ENCODE measurements around the gene SYT14. TPM values are rescaled to one million over a fixed set of nuclear protein-coding genes. Genes with fewer than 3 reads are reported as not detected.

Gene SYT14
- total and polyA plus RNA-seq, 2 of the 4 experiments (the other 2 are of a cell fraction): 0.14 to 1.3 TPM

GRCh38 chr1:210123924-210124589 lies 186.0 kb downstream of the SYT14 start:
- CTCF ChIA-PET: interaction anchor here (0.6 to 1.2 kb wide), 2 partner anchors 13 to 14 kb away, joined by 3 read pairs; no protein-coding TSS in a partner anchor
- no peak overlapping the region for H4K5ac ChIP-seq (ENCODE audit: low read depth, low read length)

More at GRCh38 chr1:210123924-210124589, 186.0 kb downstream of the SYT14 start:
- no peak overlapping the region for H2AK5ac ChIP-seq (ENCODE audit: low read depth, low read length)
- dilution Hi-C loops (cut with HindIII; ENCODE audit: low sequenced_read_pairs, unreplicated experiment): no loop called here
- ATAC-seq (ENCODE audit: low read depth): no peak
- H2BK15ac ChIP-seq (ENCODE audit: low read depth, low read length): no peak overlapping the region
- no peak overlapping the region for H4K91ac ChIP-seq (ENCODE audit: insufficient read depth, low read depth, low read length)
- H3K23ac ChIP-seq (ENCODE audit: low read depth, low read length): no peak overlapping the region
- BruUV-seq (replicated peaks): no TSS peak
- H2AK9ac ChIP-seq (replicated peaks; ENCODE audit: low read depth, low read length, poor library complexity): no peak overlapping the region
- no peak overlapping the region for H2AFZ ChIP-seq (replicated peaks; ENCODE audit: low read length, poor library complexity)
- H3K4ac ChIP-seq (ENCODE audit: low read depth, low read length): no peak overlapping the region
- H3K27me3 ChIP-seq (ENCODE audit: control insufficient read depth, insufficient read depth, low read length): no peaks in the 10 kb centered on the region
- H3K9ac ChIP-seq (ENCODE audit: low read depth, low read length): no peak overlapping the region
- DNase-seq: peak; percentile 48
- H3K18ac ChIP-seq (ENCODE audit: low read depth, low read length): no peak overlapping the region
- H2BK120ac ChIP-seq (ENCODE audit: low read depth, low read length): no peak overlapping the region
- H2BK20ac ChIP-seq (ENCODE audit: low read depth, low read length): no peak overlapping the region
- in situ Hi-C loops (cut with MboI; ENCODE audit: low sequenced_read_pairs): no loop called here
- intact Hi-C loops (cut with micrococcal nuclease): no loop called here
- TF ChIP-seq MAFK (IDR thresholded peaks at IDR 0.05; ENCODE audit: low read depth, low read length): no peak
- no peak overlapping the region for H3K56ac ChIP-seq (ENCODE audit: extremely low read depth, insufficient read depth, low read length)
- H3K9me3 ChIP-seq (ENCODE audit: control insufficient read depth, insufficient read depth, low read length): no peaks in the 10 kb centered on the region
- H3K9me1 ChIP-seq (ENCODE audit: insufficient read depth, low read length): no peaks in the 10 kb centered on the region
- POLR2A ChIA-PET (ENCODE audit: unreplicated experiment): no interaction called here
- no peak overlapping the region for H3K14ac ChIP-seq (replicated peaks; ENCODE audit: low read depth, low read length)
- no peaks in the 10 kb centered on the region for H4K20me1 ChIP-seq (ENCODE audit: insufficient read depth, low read length)
- no peak overlapping the region for H3K27ac ChIP-seq (ENCODE audit: insufficient read depth, low read length)
- H3K4me2 ChIP-seq (ENCODE audit: low read depth, low read length): no peak overlapping the region
- H2BK5ac ChIP-seq (ENCODE audit: low read depth, low read length, poor library complexity, severe bottlenecking): no peak overlapping the region
- H3K4me3 ChIP-seq (ENCODE audit: insufficient read depth, low read depth, low read length): no peak overlapping the region
- H3K79me1 ChIP-seq (ENCODE audit: low read depth in 1 of 2, low read length in 2 of 2): no peaks in the 10 kb centered on the region
- H4K8ac ChIP-seq (ENCODE audit: low read depth in 2 of 2, low read length in 2 of 2): no peak overlapping the region
- no peaks in the 10 kb centered on the region for H3K36me3 ChIP-seq (ENCODE audit: control insufficient read depth, insufficient read depth, low read length)
- no CpG with 5 or more reads among the region's 2 CpGs for WGBS, 2 experiments (ENCODE audit: extremely low coverage in 2 of 2, insufficient read length in 1 of 2)
- no peaks in the 10 kb centered on the region for H3K4me1 ChIP-seq (ENCODE audit: control insufficient read depth, insufficient read depth, low read length)
